ENCODE data around the gene TTC21B. TPM values are rescaled to one million over a fixed set of nuclear protein-coding genes. Genes with fewer than 3 reads are reported as not detected.

TTC21B gene
- total RNA-seq, 2 donors from 2014 or later, result 10.2 to 13.2 TPM

DNA sequence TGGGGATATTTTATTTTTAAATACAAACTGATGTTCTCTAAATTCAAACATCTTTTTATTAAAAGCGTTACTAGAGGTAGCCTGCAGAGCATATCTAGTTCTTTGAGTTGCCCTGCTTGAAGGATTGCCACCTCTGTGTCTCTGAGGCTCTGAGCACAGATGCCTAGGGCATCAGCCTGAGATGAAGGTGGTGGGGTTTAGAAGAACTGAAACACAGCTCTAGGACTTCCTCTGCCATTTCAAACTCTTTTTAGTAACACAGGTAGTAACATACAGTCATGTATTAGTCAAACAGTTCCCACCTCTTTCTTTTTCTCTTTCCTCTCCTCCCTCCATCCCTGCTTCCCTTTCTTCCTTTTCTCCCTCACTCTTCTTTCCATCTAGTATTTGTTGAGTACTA is 57.6 kb downstream of the TTC21B start:
- TF ChIP-seq, protein P1, sequence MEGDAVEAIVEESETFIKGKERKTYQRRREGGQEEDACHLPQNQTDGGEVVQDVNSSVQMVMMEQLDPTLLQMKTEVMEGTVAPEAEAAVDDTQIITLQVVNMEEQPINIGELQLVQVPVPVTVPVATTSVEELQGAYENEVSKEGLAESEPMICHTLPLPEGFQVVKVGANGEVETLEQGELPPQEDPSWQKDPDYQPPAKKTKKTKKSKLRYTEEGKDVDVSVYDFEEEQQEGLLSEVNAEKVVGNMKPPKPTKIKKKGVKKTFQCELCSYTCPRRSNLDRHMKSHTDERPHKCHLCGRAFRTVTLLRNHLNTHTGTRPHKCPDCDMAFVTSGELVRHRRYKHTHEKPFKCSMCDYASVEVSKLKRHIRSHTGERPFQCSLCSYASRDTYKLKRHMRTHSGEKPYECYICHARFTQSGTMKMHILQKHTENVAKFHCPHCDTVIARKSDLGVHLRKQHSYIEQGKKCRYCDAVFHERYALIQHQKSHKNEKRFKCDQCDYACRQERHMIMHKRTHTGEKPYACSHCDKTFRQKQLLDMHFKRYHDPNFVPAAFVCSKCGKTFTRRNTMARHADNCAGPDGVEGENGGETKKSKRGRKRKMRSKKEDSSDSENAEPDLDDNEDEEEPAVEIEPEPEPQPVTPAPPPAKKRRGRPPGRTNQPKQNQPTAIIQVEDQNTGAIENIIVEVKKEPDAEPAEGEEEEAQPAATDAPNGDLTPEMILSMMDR (IDR thresholded peaks at IDR 0.05), result no peak
- intact Hi-C loops (cut with DNase I), result loop anchor here (5.0 kb wide), 1 partner anchor 41 kb away; no protein-coding TSS in a partner anchor

GRCh38 chr2:165893556-165893955 is 60.0 kb downstream of the TTC21B start:
- TF ChIP-seq, protein P1 (IDR thresholded peaks at IDR 0.05), result no peak
- Histone ChIP-seq H3K4me1 (no peaks in the 10 kb centered on the region), H3K27me3 (no peaks in the 10 kb centered on the region), H3K4me3 (no peak overlapping the region), H3K27ac (no peak overlapping the region), H3K9me3 (no peaks in the 10 kb centered on the region), H3K36me3 (peaks cover 5% of the 10 kb centered on the region), H3K9ac (ENCODE audit: low read depth in 2 of 2, low read length in 2 of 2) (no peak overlapping the region)
- DNase-seq, result no peak
- intact Hi-C loops (cut with DNase I), result no loop called here

More for the DNA sequence above, 57.6 kb downstream of the TTC21B start:
- no peaks in the 10 kb centered on the region for H3K9me3 ChIP-seq
- no peaks in the 10 kb centered on the region for H3K4me1 ChIP-seq
- no peak overlapping the region for H3K4me3 ChIP-seq
- H3K9ac ChIP-seq (ENCODE audit: low read depth in 2 of 2, low read length in 2 of 2), result no peak overlapping the region
- DNase-seq, result no peak
- peaks cover 5% of the 10 kb centered on the region for H3K36me3 ChIP-seq
- no peak overlapping the region for H3K27ac ChIP-seq
- H3K27me3 ChIP-seq, result no peaks in the 10 kb centered on the region

DNA sequence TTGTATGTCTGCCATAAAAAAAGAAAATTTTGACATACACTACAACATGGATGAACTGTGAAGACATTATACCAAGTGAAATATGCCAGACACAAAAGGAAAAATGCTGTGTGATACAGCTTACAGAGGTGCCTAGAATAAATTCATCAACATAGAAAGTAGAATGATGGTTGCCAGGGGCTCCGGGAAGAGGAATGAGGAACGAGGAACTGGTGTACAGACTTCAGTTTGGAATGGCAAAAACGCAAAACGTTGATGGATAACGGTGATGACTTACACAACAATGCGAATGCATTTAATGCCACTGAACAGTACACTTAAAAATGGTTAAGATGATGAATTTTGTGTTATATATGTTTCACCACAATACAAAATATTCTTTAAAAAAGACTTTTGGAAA is 61.0 kb downstream of the TTC21B start:
- intact Hi-C loops (cut with DNase I), result no loop called here
- Histone ChIP-seq H3K9me3 (no peaks in the 10 kb centered on the region), H3K4me1 (no peaks in the 10 kb centered on the region), H3K27ac (no peak overlapping the region), H3K27me3 (no peaks in the 10 kb centered on the region), H3K36me3 (no peaks in the 10 kb centered on the region), H3K9ac (ENCODE audit: low read depth in 2 of 2, low read length in 2 of 2) (no peak overlapping the region), H3K4me3 (no peak overlapping the region)
- no peak for DNase-seq
- TF ChIP-seq, protein P1 (IDR thresholded peaks at IDR 0.05), result no peak

DNA sequence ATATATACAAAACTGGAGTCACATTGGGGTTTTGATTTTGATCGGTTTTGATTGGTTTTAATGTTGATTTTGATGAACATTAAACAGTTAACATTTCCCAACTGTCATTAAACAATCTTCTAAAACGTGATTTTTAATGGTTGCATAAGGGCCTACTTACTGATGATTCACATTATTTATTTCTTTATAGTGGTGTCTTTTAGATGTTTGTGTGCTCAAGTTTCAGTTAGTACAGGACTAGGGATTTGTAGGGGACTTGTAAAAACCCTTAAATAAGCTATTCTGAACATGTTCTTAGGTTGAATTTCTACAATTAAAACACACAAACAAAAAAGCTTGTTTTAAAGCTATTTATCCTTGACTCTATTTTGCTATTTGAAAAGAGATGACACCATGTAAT is 61.6 kb downstream of the TTC21B start:
- no peak overlapping the region for H3K4me3 ChIP-seq
- no peak for DNase-seq
- H3K27me3 ChIP-seq, result no peaks in the 10 kb centered on the region
- intact Hi-C loops (cut with DNase I), result no loop called here
- no peaks in the 10 kb centered on the region for H3K36me3 ChIP-seq
- no peak overlapping the region for H3K27ac ChIP-seq
- TF ChIP-seq, protein P1 (IDR thresholded peaks at IDR 0.05), result no peak
- no peaks in the 10 kb centered on the region for H3K9me3 ChIP-seq
- H3K9ac ChIP-seq (ENCODE audit: low read depth in 2 of 2, low read length in 2 of 2), result no peak overlapping the region
- H3K4me1 ChIP-seq, result no peaks in the 10 kb centered on the region

DNA sequence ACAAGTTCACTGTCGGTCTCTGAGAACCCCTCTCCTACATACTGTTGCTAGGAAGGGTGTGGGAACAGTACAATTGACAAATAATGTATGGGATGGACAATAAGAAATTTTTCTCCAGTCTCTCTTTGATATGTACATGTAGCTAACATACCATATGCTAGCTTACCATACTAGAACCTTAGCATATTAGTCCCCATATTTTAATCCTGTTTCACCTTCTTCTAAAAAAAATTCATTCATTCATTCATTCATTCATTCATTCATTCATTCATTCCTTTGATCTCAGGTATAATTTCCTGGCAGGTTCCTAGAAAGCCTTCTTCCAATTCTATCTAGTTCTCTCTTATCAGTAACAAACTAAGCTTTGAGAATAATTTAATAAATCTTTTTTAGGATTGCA is 62.2 kb downstream of the TTC21B start:
- Histone ChIP-seq H3K27ac (no peak overlapping the region), H3K4me3 (no peak overlapping the region), H3K36me3 (no peaks in the 10 kb centered on the region), H3K9ac (ENCODE audit: low read depth in 2 of 2, low read length in 2 of 2) (no peak overlapping the region), H3K9me3 (no peaks in the 10 kb centered on the region), H3K4me1 (no peaks in the 10 kb centered on the region), H3K27me3 (no peaks in the 10 kb centered on the region)
- intact Hi-C loops (cut with DNase I), result no loop called here
- TF ChIP-seq, protein P1 (IDR thresholded peaks at IDR 0.05), result no peak
- no peak for DNase-seq

DNA sequence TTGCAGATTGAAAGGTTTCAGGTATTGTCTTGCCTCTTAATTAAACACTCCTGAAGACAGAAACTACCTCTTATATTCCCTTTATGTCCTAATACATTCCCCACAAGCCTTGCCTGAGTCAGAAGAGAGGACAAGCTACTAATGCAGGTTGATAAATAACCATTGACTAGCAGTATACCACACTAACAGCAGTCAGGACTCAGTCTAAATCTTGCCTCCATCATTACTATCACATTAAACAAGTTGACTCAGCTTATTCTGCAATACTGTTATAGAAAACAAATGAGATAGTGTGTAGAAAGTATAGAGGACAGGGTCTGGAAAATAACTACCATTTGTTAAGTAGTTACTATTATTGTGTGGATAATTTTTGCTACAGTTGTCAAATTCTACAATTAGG is 63.8 kb downstream of the TTC21B start:
- Histone ChIP-seq H3K27me3 (no peaks in the 10 kb centered on the region), H3K4me1 (no peaks in the 10 kb centered on the region), H3K9ac (ENCODE audit: low read depth in 2 of 2, low read length in 2 of 2) (no peak overlapping the region), H3K9me3 (no peaks in the 10 kb centered on the region), H3K27ac (no peak overlapping the region), H3K36me3 (no peaks in the 10 kb centered on the region), H3K4me3 (no peak overlapping the region)
- intact Hi-C loops (cut with DNase I), result no loop called here
- DNase-seq, result no peak
- TF ChIP-seq, protein P1 (IDR thresholded peaks at IDR 0.05), result no peak
